ENCODE data around the gene MYL2. TPM values are rescaled to one million over a fixed set of nuclear protein-coding genes. Genes with fewer than 3 reads are reported as not detected.

The MYL2 gene
- total RNA-seq, 1 experiment from 2014 or later: not detected

- peak overlapping the region; percentile 99 for H3K27ac Mint-ChIP-seq
- DNase-seq (ENCODE audit: low spot score) (peak; percentile 53), ATAC-seq (peak; percentile 17)
- peaks cover 13% of the 10 kb centered on the region for H3K36me3 Mint-ChIP-seq
- H3K27me3 Mint-ChIP-seq (ENCODE audit: low read depth): peaks cover 18% of the 10 kb centered on the region
- CTCF ChIA-PET: interaction anchor here (0.7 to 3.4 kb wide), 21 partner anchors 10 to 374 kb away, joined by 3 to 21 read pairs (median 4); partner anchors contain the start of gene CCDC63
- TF ChIP-seq FOXJ3 (CRISPR knock-in tag; IDR thresholded peaks at IDR 0.05; ENCODE audit: borderline replicate concordance) (no peak), SP1 (CRISPR knock-in tag; conservative IDR thresholded peaks at IDR 0.05) (0 out of 2 replicates have a peak, but pooled peaks have one; percentile 54), ZNF532 (CRISPR knock-in tag; IDR thresholded peaks at IDR 0.05; ENCODE audit: borderline replicate concordance) (peak; percentile 41; the same call in 1 of the 2 replicates), SMAD4 (CRISPR knock-in tag; IDR thresholded peaks at IDR 0.05) (no peak), TCF7 (CRISPR knock-in tag; IDR thresholded peaks at IDR 0.05; ENCODE audit: low read depth) (no peak), ZNF281 (CRISPR knock-in tag; IDR thresholded peaks at IDR 0.05) (peak; percentile 51; the same call in 1 of the 2 replicates)
- TF ChIP-seq, protein P1, sequence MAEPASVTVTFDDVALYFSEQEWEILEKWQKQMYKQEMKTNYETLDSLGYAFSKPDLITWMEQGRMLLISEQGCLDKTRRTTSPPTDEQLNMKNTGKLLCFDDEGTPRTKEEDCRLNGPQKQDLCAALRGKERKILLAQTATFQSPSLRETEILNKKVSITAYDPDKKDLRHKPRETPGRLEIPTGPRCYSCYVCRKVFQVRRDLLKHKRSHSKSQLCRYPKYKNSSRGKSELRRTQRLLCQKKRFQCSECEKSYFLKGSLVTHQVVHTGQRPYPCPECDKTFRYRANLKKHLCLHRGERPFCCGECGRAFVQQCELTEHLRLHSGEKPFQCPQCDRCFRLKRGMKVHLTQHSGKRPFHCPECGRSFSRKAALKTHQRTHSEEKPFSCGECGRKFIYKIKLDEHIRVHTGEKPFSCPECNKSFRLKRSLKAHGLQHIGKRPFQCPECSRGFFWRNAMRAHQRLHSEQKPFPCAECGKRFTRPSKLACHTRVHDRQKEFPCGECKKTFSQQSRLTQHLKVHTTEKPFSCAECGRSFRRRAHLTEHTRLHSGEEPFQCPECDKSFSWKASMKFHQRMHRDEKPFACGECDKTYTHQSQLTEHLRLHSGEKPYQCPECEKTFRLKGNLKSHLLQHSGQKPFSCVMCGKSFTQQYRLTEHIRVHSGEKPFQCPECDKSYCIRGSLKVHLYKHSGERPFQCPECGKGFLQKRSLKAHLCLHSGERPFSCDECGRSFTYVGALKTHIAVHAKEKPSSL (CRISPR knock-in tag; conservative IDR thresholded peaks at IDR 0.05): peak; percentile 66
- peaks cover 5% of the 10 kb centered on the region; the same call in 1 of the 2 replicates for H3K9me3 Mint-ChIP-seq
- POLR2A ChIA-PET: no interaction called here
- H3K4me1 Mint-ChIP-seq: peaks cover 66% of the 10 kb centered on the region
- H3K4me3 Mint-ChIP-seq: peak overlapping the region; percentile 78
Observed at GRCh38 chr12:110936367-110937103, 16.2 kb upstream of the MYL2 start.

- no peak overlapping the region for H3K27ac Mint-ChIP-seq
- CTCF ChIA-PET: interaction anchor here (1.7 to 3.4 kb wide), 4 partner anchors 41 to 364 kb away, joined by 3 to 21 read pairs (median 10); partner anchors contain the start of gene CCDC63
- no peak for DNase-seq (ENCODE audit: low spot score)
- TF ChIP-seq OVOL2 (CRISPR knock-in tag; IDR thresholded peaks at IDR 0.05; ENCODE audit: borderline replicate concordance) (no peak), FOXP1 (CRISPR knock-in tag; IDR thresholded peaks at IDR 0.05; ENCODE audit: borderline replicate concordance) (no peak), SP1 (CRISPR knock-in tag; conservative IDR thresholded peaks at IDR 0.05) (no peak), ZNF396 (CRISPR knock-in tag; IDR thresholded peaks at IDR 0.05; ENCODE audit: borderline replicate concordance) (no peak), GTF2I (CRISPR knock-in tag; conservative IDR thresholded peaks at IDR 0.05) (no peak), ATF1 (CRISPR knock-in tag; IDR thresholded peaks at IDR 0.05) (no peak), E2F4 (CRISPR knock-in tag; IDR thresholded peaks at IDR 0.05; ENCODE audit: borderline replicate concordance, low read depth) (no peak), E2F5 (CRISPR knock-in tag; IDR thresholded peaks at IDR 0.05) (no peak), NFYB (CRISPR knock-in tag; conservative IDR thresholded peaks at IDR 0.05; ENCODE audit: low read depth) (no peak), TP53 (CRISPR knock-in tag; IDR thresholded peaks at IDR 0.05) (no peak)
- TF ChIP-seq, protein P2, sequence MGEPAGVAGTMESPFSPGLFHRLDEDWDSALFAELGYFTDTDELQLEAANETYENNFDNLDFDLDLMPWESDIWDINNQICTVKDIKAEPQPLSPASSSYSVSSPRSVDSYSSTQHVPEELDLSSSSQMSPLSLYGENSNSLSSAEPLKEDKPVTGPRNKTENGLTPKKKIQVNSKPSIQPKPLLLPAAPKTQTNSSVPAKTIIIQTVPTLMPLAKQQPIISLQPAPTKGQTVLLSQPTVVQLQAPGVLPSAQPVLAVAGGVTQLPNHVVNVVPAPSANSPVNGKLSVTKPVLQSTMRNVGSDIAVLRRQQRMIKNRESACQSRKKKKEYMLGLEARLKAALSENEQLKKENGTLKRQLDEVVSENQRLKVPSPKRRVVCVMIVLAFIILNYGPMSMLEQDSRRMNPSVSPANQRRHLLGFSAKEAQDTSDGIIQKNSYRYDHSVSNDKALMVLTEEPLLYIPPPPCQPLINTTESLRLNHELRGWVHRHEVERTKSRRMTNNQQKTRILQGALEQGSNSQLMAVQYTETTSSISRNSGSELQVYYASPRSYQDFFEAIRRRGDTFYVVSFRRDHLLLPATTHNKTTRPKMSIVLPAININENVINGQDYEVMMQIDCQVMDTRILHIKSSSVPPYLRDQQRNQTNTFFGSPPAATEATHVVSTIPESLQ (CRISPR knock-in tag; IDR thresholded peaks at IDR 0.05): no peak
- TF ChIP-seq, protein P3, sequence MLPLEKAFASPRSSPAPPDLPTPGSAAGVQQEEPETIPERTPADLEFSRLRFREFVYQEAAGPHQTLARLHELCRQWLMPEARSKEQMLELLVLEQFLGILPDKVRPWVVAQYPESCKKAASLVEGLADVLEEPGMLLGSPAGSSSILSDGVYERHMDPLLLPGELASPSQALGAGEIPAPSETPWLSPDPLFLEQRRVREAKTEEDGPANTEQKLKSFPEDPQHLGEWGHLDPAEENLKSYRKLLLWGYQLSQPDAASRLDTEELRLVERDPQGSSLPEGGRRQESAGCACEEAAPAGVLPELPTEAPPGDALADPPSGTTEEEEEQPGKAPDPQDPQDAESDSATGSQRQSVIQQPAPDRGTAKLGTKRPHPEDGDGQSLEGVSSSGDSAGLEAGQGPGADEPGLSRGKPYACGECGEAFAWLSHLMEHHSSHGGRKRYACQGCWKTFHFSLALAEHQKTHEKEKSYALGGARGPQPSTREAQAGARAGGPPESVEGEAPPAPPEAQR (CRISPR knock-in tag; IDR thresholded peaks at IDR 0.05): no peak
Observed at GRCh38 chr12:110935588-110935987, 15.2 kb upstream of the MYL2 start.

More at GRCh38 chr12:110935588-110935987, 15.2 kb upstream of the MYL2 start:
- POLR2A ChIA-PET: no interaction called here
- peaks cover 18% of the 10 kb centered on the region for H3K27me3 Mint-ChIP-seq (ENCODE audit: low read depth)
- peaks cover 8% of the 10 kb centered on the region for H3K36me3 Mint-ChIP-seq
- ATAC-seq: no peak
- peaks cover 5% of the 10 kb centered on the region; the same call in 1 of the 2 replicates for H3K9me3 Mint-ChIP-seq
- H3K4me1 Mint-ChIP-seq: peaks cover 62% of the 10 kb centered on the region
- no peak overlapping the region for H3K4me3 Mint-ChIP-seq

All from WTC11 (cell line).